Measurements from ENCODE around the gene OR2H2.
A peak's percentile ranks its signal among the peaks of the same experiment; 100 is the strongest.

Gene OR2H2

DNA sequence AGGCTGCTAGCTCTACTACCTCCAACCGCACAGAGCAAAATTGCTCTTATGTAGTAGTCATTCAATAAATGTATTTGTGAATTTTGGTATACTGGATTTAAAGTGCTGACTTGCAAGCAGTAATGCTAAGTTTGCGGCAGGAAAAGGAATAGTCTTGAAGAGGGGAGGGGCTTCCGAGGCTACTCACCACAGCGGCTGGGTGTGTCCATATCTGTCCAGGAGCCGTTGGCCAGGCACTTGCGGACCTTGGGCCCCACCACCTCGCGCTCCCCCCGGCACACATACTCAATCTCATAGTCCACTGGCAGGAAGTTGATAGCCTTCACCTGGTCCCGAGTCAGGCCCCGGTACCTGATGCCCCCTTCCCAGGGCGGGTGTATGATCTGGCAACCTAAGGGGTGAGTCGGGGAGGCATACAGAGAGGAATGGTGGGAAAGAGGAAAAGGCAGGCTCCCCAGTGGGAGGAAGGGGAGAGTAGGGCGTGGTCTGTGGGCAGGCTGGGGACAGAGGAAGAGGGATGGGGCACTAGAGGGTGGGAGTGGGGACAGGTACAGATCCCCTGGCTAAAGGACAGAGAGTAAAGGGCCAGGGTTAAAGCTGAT, 46.4 kb downstream of the OR2H2 start:
- DNase-seq = no peak

DNA sequence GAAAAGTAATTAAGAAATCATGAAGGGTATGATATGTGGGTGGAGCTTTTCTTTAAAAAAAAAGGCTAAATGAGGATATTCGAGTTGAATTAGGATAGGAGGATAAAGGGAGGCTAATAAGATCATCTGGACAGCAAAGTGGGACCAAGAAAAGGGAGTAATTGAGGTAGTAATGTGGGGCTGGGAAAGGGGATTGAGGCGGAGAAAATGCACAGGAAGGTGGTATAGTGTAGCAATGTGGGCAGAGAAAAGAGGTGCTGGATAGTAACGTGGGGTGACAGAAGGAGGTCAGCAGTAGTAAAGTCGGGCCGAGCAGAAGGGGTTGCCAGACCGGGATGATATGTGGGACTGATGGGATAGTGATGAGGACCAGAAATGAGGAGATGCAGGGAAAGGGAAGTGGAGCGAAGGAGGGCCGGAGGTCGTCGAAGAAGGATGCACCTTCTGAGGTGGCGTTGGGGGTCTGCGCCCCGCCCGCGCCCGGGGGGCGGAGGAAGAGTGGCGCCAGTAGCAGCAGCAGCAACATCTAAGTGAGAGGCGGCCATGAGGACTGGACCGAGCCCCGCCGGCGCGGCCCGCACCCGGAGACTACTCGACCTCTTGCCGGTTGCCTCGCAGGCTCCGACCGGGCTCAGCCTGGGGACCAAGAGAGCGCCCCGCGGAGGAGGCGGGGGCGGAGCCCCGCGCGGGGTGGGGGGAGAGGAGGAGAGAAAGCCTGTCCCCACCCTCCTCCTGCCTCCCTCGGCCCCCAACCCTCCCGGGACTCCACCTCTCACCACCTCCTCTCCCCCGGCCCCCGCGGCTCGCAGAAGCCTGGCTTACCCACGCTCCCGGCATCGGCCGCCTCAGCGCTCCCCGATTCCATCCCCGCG, 47.2 kb downstream of the OR2H2 start:
- peak; percentile 86 for DNase-seq

DNA sequence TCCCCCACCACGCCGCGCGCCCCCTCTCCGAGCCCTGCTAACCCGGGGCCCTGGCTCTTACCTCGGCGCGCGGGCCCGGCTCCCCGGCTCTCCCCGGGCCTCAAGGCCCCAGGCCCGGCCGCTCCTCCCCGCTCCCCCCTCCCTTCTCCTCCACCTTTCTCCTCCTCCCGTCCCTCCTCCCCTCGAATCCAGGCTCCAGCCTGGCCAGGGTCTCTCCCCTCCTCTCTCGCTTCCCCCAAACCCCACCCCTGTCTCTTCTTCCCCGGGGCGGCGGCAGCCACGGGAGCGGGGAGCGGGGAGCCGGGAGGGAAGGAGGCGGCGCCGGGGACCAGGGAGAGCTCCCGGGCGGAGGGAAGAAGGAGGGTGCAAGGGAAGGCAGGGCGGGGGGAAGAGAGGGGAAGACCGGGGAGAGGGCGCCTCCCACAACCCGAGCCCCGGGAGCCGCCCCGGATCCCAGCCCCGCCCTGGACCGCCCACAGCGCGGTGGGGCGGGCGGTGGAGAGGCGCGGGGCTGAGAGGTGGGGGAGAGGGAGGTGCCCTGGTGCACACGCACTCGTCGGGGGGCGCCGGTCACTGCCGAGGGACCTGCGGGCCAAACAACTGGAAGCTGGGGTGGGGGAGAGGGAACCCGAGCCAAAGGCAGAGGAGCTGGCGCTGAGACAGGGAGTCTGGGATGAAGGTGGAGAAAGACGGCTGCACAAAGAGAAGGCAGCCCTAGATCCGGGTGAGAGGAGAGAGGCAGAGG, 48.0 kb downstream of the OR2H2 start, which contains the start of gene GABBR1:
Gene GABBR1, minus strand, starts transcription at position 395 of the 745 bp plus-strand sequence. CDS start 798 bp downstream, outside the sequence.
- peak; percentile 90 for DNase-seq

DNA sequence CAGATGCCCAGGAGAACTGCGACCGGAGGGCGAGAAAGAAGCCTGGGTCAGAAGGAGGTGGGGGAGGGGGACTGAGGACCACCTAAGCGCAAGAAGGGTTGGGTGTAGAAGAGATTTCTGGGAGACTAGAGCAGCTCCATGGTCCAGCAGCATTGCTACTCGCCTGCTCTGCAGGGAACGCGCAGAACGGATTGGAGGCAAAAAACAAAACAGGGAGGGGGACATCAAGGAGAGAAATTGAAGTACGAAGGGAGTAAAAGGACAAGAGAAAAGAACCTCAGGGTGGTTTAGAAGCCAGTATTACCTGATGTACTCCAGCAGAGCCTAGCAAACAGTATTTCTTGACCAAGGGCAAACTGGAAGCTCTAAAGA, 48.6 kb downstream of the OR2H2 start:
- DNase-seq = no peak

DNA sequence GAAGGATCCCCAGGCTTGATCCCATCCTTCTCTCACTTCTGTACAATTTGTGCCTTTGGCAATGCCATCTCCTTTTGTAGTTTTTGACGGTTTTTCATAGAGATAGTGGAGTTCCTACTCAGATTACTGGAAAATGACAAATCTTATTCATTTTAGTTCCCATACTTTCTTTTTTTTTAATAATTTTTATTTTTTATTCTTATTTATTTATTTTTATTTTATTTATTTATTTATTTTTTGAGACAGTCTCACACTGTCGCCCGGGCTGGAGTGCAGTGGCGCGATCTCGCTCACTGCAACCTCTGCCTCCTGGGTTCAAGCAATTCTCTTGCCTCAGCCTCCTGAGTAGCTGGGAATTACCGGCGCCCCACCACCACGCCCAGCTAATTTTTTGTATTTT, 52.3 kb downstream of the OR2H2 start:
- no peak for DNase-seq
